H1 (cell line): ENCODE measurements around the gene HSPA1B. TPM values are rescaled to one million over a fixed set of nuclear protein-coding genes. Genes with fewer than 3 reads are reported as not detected.

Experiments used
- BACH1 ChIP-seq: IDR thresholded peaks from 2 replicates; pipeline ENCODE4 v1.6.1; 2012; ENCODE audit warnings: low read length, improper control_type of control experiment
- BCL11A ChIP-seq, 2 experiments: IDR thresholded peaks; one replicate each; pipeline ENCODE4 v1.6.1; 2011; ENCODE audit warnings: low read depth in 2 of 2, low read length in 2 of 2, mild to moderate bottlenecking in 2 of 2
- CHD7 ChIP-seq: fragments of 300-600 bp; sonication (generic); IDR thresholded peaks from 2 replicates; pipeline ENCODE4 v1.7.1; 2012; ENCODE audit warnings: low read length, moderate library complexity, mild to moderate bottlenecking, inconsistent platforms; ENCODE audit not compliant: insufficient replicate concordance
- RXRA ChIP-seq: IDR thresholded peaks from 2 replicates; pipeline ENCODE4 v1.6.1; 2011; ENCODE audit warnings: low read depth, mild to moderate bottlenecking, low read length, moderate library complexity; ENCODE audit not compliant: insufficient read depth
- SIX5 ChIP-seq: IDR thresholded peaks from 2 replicates; pipeline ENCODE4 v1.6.1; 2011; ENCODE audit warnings: mild to moderate bottlenecking, low read depth, low read length
- SRF ChIP-seq: IDR thresholded peaks from 2 replicates; pipeline ENCODE4 v1.6.1; 2011; ENCODE audit warnings: mild to moderate bottlenecking, low read depth, low read length, moderate library complexity
- USF2 ChIP-seq: IDR thresholded peaks from 2 replicates; pipeline ENCODE4 v1.6.1; 2011; ENCODE audit warnings: low read length, improper control_type of control experiment
- polyA plus RNA-seq, 7 experiments: library from polyadenylated mRNA; depleted of rRNA in 3 of 7; stranded (reverse) in 5 of 7; unstranded in 2 of 7; fragments of >200 nt in 5 of 7; fragments of 200-250 nt in 2 of 7; gene quantifications; 1 replicate in 5 of 7; 2 replicates in 1 of 7; 4 replicates in 1 of 7; pipeline versions ENCODE4 v1.2.1 to v1.2.3, GENCODE V29; 2011 to 2013; ENCODE audit warnings: missing spikeins in 2 of 7, mixed read lengths in 2 of 7
- total RNA-seq: library from RNA; stranded (reverse); fragmentation: NEBNext Ultra II Directional; extraction: Animal tissue kit (Norgen Biotek cat#: 25700); gene quantifications from 2 replicates; pipeline ENCODE4 v1.2.1, GENCODE V29; 2021

The HSPA1B gene
- total and polyA plus RNA-seq, 2 of the 8 experiments (the other 6 are each of a cell fraction or from before 2014, with no cell fraction given) = 36.6 to 76.6 TPM

- no peak for TF ChIP-seq CHD7
- no peak for TF ChIP-seq BACH1
- no peak for TF ChIP-seq SIX5
- TF ChIP-seq SRF = no peak
- TF ChIP-seq USF2 = no peak
- no peak for TF ChIP-seq BCL11A (IDR thresholded peaks at IDR 0.05; ENCODE audit: low read depth in 2 of 2, low read length in 2 of 2)
- no peak for TF ChIP-seq RXRA
Observed at GRCh38 chr6:31799781-31800180, 27.8 kb upstream of the HSPA1B start (continued).
